NCI-H446 treated with DMSO at 0.1 percent for 48 hours (cell line): ENCODE measurements around the gene INPPL1.
"Not testable (repeated sequence)": the region's sequence is repeated elsewhere in the genome, so short reads cannot be mapped to it uniquely, and the experiment has no call there.

ENCODE experiments used
- DNase-seq: peaks from one replicate; lab custom pipeline; 2025; lab: John Stamatoyannopoulos, UW

Gene INPPL1, protein sequence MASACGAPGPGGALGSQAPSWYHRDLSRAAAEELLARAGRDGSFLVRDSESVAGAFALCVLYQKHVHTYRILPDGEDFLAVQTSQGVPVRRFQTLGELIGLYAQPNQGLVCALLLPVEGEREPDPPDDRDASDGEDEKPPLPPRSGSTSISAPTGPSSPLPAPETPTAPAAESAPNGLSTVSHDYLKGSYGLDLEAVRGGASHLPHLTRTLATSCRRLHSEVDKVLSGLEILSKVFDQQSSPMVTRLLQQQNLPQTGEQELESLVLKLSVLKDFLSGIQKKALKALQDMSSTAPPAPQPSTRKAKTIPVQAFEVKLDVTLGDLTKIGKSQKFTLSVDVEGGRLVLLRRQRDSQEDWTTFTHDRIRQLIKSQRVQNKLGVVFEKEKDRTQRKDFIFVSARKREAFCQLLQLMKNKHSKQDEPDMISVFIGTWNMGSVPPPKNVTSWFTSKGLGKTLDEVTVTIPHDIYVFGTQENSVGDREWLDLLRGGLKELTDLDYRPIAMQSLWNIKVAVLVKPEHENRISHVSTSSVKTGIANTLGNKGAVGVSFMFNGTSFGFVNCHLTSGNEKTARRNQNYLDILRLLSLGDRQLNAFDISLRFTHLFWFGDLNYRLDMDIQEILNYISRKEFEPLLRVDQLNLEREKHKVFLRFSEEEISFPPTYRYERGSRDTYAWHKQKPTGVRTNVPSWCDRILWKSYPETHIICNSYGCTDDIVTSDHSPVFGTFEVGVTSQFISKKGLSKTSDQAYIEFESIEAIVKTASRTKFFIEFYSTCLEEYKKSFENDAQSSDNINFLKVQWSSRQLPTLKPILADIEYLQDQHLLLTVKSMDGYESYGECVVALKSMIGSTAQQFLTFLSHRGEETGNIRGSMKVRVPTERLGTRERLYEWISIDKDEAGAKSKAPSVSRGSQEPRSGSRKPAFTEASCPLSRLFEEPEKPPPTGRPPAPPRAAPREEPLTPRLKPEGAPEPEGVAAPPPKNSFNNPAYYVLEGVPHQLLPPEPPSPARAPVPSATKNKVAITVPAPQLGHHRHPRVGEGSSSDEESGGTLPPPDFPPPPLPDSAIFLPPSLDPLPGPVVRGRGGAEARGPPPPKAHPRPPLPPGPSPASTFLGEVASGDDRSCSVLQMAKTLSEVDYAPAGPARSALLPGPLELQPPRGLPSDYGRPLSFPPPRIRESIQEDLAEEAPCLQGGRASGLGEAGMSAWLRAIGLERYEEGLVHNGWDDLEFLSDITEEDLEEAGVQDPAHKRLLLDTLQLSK

DNA sequence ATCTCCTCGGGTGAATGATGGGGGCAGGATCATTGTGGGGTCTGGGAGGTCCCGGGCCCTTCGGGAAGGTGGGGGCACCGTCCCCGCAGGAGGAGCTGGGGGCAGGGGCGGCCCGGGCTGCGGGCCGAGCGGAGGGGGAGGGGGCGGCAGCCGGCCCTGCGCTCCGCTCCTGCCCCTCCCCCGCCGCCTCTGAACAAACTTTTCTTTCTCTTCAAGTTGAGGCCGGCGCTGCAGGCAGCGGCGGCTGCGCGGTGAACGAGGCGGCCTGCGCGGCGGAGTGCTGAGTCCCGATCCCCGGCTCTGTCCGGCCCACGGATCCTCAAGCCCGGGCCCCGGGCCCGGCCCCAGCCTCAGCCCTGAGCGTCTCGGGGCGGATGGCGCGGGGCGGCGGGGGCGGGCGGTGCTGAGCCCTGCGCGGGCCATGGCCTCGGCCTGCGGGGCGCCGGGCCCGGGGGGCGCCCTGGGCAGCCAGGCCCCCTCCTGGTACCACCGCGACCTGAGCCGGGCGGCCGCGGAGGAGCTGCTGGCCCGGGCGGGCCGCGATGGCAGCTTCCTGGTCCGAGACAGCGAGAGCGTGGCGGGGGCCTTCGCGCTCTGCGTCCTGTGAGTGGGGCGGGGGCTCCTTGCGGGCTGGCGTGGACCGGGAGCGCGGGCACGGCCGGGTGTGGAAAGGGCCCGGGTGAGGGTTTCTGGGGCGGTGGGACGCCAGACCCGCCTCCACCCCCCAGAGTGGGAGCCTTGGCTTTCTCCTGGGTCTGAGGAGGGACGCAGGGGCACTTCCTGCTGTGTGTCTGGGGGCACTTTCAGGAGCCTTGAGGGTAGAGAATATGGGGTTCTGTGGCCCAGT is at the start of gene INPPL1:
TSS of gene INPPL1 (plus strand) at position 204 of the 847 bp plus-strand sequence. CDS start at position 422, 218 bp downstream.
- DNase-seq, result no peak

DNA sequence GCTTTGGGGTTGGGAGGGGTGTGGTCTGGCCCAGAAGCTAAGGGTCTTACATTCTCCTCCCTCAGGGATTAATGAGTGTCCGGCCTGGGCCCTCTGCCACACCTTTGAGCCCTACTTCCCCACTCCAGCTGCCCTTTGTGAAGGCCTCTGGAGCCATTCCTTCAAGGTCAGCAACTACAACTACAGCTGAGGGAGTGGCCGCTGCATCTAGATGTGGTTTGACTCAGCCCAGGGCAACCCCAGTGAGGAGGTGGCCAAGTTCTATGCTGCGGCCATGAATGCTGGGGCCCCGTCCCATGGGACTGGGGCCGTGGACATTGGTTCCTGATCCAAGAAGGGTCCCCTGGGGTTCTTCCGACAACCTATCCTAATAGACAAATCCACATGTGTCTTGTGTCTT is 46.9 kb upstream of the INPPL1 start:
- DNase-seq, result no peak

DNA sequence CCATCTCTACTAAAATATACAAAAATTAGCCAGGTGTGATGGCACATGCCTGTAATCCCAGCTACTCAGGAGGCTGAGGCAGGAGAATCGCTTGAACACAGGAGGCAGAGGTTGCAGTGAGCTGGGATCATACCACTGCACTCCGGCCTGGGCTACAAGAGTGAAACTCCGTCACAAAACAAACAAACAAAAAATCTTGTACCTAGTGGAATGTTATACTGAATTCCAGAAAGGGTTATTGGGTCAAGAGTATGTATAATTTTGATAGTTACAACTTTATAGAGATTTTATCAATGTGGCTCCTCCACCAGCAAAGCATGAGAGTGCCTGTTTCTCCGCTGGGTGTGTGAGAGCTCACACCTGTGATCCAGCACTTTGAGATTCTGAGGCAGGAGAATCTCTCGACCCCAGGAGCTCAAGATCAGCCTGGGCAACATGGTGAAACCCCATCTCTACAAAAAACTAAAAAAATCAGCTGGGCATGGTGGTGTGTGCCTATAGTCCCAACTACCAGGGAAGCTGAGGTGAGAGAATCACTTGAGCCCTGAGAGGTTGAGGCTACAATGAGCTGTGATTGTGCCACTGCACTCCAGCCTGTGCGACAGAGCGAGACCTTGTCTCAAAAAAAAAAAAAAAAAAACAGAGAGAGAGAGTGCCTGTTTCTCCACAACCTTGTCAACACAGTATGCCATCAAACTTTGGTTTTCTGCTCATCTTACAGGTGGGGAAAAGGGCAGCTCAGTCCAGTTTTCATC is 45.3 kb upstream of the INPPL1 start:
- no peak for DNase-seq

DNA sequence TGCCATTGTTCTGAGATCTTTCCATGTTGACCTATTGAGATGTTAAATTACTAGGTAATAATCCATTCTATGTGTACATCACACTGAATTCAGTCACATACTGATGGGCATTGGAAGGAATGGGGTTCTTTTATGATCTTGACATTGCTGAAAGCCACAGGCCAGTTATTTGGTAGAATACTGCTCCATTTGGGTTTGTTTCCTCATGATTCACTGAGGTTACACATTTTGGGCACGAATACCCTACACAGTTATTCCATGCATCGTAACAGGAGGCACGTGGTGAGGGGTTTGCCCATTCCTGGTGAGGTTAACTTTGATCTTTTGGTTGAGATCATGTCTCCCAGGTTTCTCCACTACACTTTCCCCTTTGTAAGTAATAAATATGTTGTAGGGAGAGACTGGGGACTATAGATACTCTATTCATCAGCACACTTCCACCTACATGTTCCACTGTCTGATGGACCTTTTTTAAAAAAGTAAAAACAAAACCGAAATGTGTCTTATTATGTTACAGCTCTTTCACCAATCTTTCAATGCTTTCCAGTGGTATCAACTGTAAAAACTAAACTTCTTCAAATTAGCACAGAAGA is 44.7 kb upstream of the INPPL1 start:
- DNase-seq, result no peak

DNA sequence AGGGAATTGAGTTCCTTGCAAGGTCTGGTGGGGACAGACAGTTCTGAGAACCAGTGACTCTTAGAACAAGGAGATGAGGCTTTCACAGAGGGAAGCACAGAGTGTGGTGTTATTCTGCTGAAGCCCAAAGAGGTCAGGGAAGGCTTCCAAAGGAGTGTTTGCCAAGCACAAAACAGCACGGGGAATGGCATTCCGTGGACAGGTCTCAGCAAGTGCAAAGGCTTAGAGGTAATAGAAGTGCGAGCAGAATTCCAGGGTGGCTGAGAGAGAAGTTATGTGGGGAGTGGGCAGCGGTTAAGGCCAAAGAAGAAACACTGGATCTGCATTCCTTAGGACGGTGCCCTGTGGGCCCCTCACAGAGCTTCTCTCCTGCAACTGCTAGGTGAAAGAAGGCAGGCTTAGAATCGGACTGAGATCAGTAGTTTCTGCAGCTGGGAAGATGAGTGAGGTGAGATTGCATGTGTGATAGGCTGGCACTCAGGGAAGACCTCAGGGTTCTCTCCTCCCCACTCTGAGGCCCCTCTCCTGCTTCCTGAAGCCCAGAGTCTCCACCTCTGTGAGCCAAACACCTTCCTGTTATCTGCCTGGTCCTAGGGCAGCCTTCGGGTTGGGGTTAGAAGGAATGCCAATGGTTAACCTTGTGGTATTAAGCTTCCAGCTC is 43.5 kb upstream of the INPPL1 start:
- not testable (repeated sequence) for DNase-seq

DNA sequence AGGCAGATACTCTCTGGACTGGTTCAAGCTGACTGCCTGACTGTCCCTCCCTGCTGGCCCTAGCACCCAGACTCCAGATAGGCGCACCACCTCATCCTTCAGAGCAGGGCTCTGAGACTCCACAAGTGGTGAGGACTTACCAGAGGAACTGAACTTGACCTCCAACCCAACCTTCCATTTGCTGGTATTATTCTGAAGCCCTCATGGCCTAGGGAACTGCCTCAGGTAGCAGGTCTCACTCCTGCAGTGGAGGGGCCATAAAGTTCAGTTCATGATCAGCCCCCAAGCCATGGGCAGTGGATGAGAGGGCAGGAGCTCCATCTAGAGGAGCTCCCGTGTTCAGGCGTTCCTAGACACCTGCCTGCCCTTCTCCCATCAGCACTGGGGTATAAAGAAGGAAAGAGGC is 43.0 kb upstream of the INPPL1 start:
- not testable (repeated sequence) for DNase-seq

- no peak for DNase-seq
Measured at GRCh38 chr11:72188267-72188666, 36.3 kb upstream of the INPPL1 start.

DNA sequence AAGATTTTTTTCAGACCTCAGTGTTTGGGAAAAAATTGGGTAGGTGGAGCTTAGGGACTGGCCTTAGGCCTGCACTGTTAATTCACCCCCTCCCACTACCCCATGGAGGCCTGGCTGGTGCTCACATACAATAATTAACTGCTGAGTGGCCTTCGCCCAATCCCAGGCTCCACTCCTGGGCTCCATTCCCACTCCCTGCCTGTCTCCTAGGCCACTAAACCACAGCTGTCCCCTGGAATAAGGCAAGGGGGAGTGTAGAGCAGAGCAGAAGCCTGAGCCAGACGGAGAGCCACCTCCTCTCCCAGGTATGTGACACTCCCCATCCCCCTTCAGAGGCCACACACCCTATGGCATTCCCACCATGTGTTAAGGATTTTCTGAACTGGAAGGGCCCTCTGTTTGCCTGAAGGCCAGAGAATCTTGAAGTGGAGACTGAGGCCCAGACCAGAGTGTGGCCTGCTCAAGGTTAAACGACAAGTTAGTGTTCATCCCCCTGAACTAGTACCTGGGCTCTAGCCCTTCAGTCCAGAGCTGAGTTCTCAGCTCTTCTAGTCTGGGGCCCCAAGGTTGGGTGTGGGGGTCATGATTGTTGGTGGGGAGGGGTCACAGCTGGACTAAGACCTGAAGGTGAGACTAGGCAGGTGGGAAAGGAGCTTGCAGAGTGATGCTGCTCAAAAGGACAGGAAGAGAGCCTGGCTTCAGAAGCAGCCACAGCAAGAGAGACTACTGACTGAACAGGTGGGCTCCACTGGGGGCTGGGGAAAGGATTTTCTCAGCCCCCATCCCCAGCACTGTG is 34.9 kb upstream of the INPPL1 start:
- DNase-seq, result peak; percentile 63

GRCh38 chr11:72190631-72191071 is 33.9 kb upstream of the INPPL1 start:
- no peak for DNase-seq

GRCh38 chr11:72191961-72192381 is 32.6 kb upstream of the INPPL1 start, which contains the start of gene FOLR1:
Gene FOLR1 (plus strand): TSS chr11:72192140. CDS start chr11:72192174, 34 bp downstream.
- no peak for DNase-seq

DNA sequence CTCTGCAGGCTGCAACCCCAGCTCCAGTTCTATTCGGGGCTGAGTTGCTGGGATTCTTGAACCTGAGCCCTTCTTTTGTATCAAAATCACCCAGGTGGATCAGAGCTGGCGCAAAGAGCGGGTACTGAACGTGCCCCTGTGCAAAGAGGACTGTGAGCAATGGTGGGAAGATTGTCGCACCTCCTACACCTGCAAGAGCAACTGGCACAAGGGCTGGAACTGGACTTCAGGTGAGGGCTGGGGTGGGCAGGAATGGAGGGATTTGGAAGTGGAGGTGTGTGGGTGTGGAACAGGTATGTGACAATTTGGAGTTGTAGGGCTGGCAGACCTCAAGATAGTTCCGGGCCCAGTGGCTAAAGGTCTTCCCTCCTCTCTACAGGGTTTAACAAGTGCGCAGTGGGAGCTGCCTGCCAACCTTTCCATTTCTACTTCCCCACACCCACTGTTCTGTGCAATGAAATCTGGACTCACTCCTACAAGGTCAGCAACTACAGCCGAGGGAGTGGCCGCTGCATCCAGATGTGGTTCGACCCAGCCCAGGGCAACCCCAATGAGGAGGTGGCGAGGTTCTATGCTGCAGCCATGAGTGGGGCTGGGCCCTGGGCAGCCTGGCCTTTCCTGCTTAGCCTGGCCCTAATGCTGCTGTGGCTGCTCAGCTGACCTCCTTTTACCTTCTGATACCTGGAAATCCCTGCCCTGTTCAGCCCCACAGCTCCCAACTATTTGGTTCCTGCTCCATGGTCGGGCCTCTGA is 28.9 kb upstream of the INPPL1 start:
- no peak for DNase-seq

DNA sequence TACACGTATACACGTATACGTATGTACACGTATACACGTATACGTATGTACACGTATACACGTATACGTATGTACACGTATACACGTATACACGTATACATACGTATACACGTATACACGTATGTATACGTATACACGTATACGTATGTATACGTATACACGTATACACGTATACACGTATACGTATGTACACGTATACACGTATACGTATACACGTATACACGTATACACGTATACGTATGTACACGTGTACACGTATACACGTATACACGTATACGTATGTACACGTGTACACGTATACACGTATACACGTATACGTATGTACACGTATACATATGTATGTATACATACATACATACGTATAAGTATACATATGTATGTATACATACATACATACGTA is 23.1 kb upstream of the INPPL1 start:
- not testable (repeated sequence) for DNase-seq

GRCh38 chr11:72202571-72202970 is 22.0 kb upstream of the INPPL1 start:
- no peak for DNase-seq

DNA sequence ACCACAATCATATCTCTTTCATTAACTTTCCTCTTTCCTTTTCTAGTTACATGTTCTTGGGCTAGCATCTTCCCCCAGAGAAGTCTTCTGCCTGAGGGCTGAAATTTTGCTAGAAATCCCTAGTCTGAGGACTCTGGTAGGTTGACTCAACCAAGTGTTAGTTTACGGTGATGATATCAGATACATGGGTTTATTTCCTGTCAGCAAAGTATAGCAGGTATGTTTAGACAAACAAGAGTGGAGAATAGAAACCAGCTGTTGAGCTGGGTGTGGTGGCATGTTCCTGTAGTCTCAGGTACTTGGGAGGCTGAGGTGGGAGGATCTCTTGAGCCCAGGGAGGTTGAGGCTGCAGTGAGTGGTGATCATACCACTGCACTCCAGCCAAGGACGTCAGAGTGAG is 21.4 kb upstream of the INPPL1 start:
- DNase-seq, result no peak

DNA sequence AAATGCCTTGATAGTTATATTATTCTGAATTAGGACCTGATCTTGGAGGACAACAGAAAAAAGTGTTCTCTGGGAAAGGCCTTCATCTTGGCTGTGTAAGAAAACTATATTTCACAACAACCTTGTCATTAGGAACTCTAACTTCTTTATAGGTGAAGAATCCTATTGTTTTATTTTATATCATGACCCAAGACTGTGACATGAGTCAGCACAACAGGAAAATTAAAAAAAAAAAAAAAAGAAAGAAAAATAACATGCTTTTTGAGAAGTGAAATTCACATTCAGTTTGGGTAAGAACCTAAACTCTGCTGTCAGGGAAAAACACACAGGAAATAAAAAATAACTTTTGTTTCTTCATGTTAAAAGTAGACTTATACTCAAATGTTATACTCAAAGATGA is 19.7 kb upstream of the INPPL1 start:
- DNase-seq, result no peak

- not testable (repeated sequence) for DNase-seq
Measured at GRCh38 chr11:72206794-72207193, 17.8 kb upstream of the INPPL1 start.

- no peak for DNase-seq
Measured at GRCh38 chr11:72208281-72208680, 16.3 kb upstream of the INPPL1 start.

- no peak for DNase-seq
Measured at GRCh38 chr11:72209101-72209500, 15.5 kb upstream of the INPPL1 start.
